ENCODE data around the gene ZNF550.
A peak's percentile ranks its signal among the peaks of the same experiment; 100 is the strongest.

ZNF550 gene

GRCh38 chr19:57558525-57558924, 1.1 kb downstream of the ZNF550 start:
- no peak for DNase-seq (ENCODE audit: low read depth in 1 of 2, low spot score in 1 of 2)
- Histone ChIP-seq H3K4me3 (replicated peaks; ENCODE audit: insufficient read depth, low read length) (peak overlapping the region; percentile 99), H3K27me3 (ENCODE audit: insufficient read depth, poor library complexity, severe bottlenecking) (no peaks in the 10 kb centered on the region), H3K27ac (replicated peaks) (peak overlapping the region; percentile 86)
- TF ChIP-seq GABPA (IDR thresholded peaks at IDR 0.05; ENCODE audit: low read depth) (no peak), POLR2AphosphoS5 (IDR thresholded peaks at IDR 0.05; ENCODE audit: low read depth) (no peak)
- TF ChIP-seq, protein P1, sequence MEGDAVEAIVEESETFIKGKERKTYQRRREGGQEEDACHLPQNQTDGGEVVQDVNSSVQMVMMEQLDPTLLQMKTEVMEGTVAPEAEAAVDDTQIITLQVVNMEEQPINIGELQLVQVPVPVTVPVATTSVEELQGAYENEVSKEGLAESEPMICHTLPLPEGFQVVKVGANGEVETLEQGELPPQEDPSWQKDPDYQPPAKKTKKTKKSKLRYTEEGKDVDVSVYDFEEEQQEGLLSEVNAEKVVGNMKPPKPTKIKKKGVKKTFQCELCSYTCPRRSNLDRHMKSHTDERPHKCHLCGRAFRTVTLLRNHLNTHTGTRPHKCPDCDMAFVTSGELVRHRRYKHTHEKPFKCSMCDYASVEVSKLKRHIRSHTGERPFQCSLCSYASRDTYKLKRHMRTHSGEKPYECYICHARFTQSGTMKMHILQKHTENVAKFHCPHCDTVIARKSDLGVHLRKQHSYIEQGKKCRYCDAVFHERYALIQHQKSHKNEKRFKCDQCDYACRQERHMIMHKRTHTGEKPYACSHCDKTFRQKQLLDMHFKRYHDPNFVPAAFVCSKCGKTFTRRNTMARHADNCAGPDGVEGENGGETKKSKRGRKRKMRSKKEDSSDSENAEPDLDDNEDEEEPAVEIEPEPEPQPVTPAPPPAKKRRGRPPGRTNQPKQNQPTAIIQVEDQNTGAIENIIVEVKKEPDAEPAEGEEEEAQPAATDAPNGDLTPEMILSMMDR (IDR thresholded peaks at IDR 0.05; ENCODE audit: insufficient read depth, low read length) = no peak

DNA sequence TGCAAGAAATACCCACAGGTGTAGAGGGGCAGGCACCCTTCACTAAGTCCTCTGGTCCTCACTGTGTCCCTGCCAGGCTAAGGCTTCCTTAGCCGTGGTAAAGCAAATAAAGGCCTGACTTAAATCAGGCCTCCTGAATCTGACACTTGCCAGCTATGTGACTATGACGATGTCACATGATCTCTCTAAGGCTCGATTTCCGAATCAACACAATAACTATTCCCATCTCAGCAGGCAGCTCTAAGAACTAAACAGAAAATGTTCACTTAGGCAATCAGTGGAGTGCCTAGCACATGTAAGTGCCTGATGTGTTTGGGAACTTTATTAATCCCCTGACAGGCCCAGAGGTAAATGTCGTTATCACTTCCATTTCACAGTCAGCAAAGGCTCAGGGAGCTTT, 2.0 kb downstream of the ZNF550 start:
- Histone ChIP-seq H3K27ac (replicated peaks) (no peak overlapping the region), H3K27me3 (ENCODE audit: insufficient read depth, poor library complexity, severe bottlenecking) (no peaks in the 10 kb centered on the region), H3K4me3 (replicated peaks; ENCODE audit: insufficient read depth, low read length) (no peak overlapping the region)
- TF ChIP-seq SPI1 (IDR thresholded peaks at IDR 0.05; ENCODE audit: borderline replicate concordance, low read depth) (no peak), REST (IDR thresholded peaks at IDR 0.05; ENCODE audit: insufficient replicate concordance, low read depth) (no peak), POLR2AphosphoS5 (IDR thresholded peaks at IDR 0.05; ENCODE audit: low read depth) (no peak), GABPA (IDR thresholded peaks at IDR 0.05; ENCODE audit: low read depth) (no peak)
- TF ChIP-seq, protein P1 (IDR thresholded peaks at IDR 0.05; ENCODE audit: insufficient read depth, low read length) = no peak
- no peak for DNase-seq (ENCODE audit: low read depth in 1 of 2, low spot score in 1 of 2)

DNA sequence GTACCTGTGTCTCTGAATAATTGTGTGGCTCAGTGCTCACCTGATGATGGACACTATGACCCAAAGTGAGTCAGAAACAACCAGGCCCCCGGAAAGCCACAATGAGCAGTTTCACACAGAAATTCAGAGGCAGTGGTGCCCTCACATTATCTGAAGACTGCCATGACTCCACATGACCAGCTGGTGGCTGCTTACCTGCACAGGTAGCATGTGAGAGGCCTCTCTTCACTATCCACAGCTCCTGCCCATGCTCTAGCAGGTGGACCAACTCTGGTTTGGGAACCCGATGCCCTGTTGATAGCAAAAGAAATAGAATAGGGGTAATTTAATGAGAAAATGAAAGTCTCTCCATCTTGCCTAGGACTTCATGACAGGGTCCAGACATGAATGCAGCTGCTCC, 7.2 kb downstream of the ZNF550 start:
- H3K4me3 ChIP-seq (replicated peaks; ENCODE audit: insufficient read depth, low read length) = no peak overlapping the region
- no peak for DNase-seq (ENCODE audit: low read depth in 1 of 2, low spot score in 1 of 2)
- no peak overlapping the region for H3K27ac ChIP-seq (replicated peaks)
- no peaks in the 10 kb centered on the region for H3K27me3 ChIP-seq (ENCODE audit: insufficient read depth, poor library complexity, severe bottlenecking)
- TF ChIP-seq, protein P1 (IDR thresholded peaks at IDR 0.05; ENCODE audit: insufficient read depth, low read length) = no peak
- no peak for TF ChIP-seq SPI1 (IDR thresholded peaks at IDR 0.05; ENCODE audit: borderline replicate concordance, low read depth)
- no peak for TF ChIP-seq REST (IDR thresholded peaks at IDR 0.05; ENCODE audit: insufficient replicate concordance, low read depth)
- TF ChIP-seq GABPA (IDR thresholded peaks at IDR 0.05; ENCODE audit: low read depth) = no peak
- no peak for TF ChIP-seq POLR2AphosphoS5 (IDR thresholded peaks at IDR 0.05; ENCODE audit: low read depth)

GRCh38 chr19:57546513-57546912, 13.2 kb downstream of the ZNF550 start:
- no peak overlapping the region for H3K4me3 ChIP-seq (replicated peaks; ENCODE audit: insufficient read depth, low read length)
- TF ChIP-seq, protein P1 (IDR thresholded peaks at IDR 0.05; ENCODE audit: insufficient read depth, low read length) = no peak
- no peak for TF ChIP-seq POLR2AphosphoS5 (IDR thresholded peaks at IDR 0.05; ENCODE audit: low read depth)
- TF ChIP-seq REST (IDR thresholded peaks at IDR 0.05; ENCODE audit: insufficient replicate concordance, low read depth) = no peak
- no peak for TF ChIP-seq SPI1 (IDR thresholded peaks at IDR 0.05; ENCODE audit: borderline replicate concordance, low read depth)
- TF ChIP-seq GABPA (IDR thresholded peaks at IDR 0.05; ENCODE audit: low read depth) = no peak
- no peaks in the 10 kb centered on the region for H3K27me3 ChIP-seq (ENCODE audit: insufficient read depth, poor library complexity, severe bottlenecking)
- no peak for DNase-seq (ENCODE audit: low read depth in 1 of 2, low spot score in 1 of 2)
- no peak overlapping the region for H3K27ac ChIP-seq (replicated peaks)
